ENCODE data around the gene PPARA. TPM values are rescaled to one million over a fixed set of nuclear protein-coding genes. Genes with fewer than 3 reads are reported as not detected.

PPARA gene
- total and polyA plus RNA-seq, 9 of the 15 experiments (the other 6 are each of a cell fraction or from before 2014, with no cell fraction given), result 0.64 to 5.3 (median 3.5) TPM

GRCh38 chr22:46250783-46251125 is 100.4 kb downstream of the PPARA start (continued):
- TF ChIP-seq THAP12 (CRISPR knock-in tag; IDR thresholded peaks at IDR 0.05) (no peak), HDAC1 (IDR thresholded peaks at IDR 0.05) (peak in 1 of 2 experiments; percentile 11; a peak in 1 of 4 replicates), ZBTB40 (IDR thresholded peaks at IDR 0.05) (no peak), ZBTB40 (CRISPR knock-in tag; IDR thresholded peaks at IDR 0.05) (no peak), KAT8 (IDR thresholded peaks at IDR 0.05; ENCODE audit: low read depth) (no peak), NCOR1 (IDR thresholded peaks at IDR 0.05) (no peak), ZNF444 (CRISPR knock-in tag; IDR thresholded peaks at IDR 0.05) (no peak), TSC22D4 (tag; IDR thresholded peaks at IDR 0.05) (no peak), ZFX (CRISPR knock-in tag; IDR thresholded peaks at IDR 0.05) (peak; percentile 6; the same call in 1 of the 2 replicates), XRCC3 (IDR thresholded peaks at IDR 0.05) (no peak), ZNF695 (CRISPR knock-in tag; IDR thresholded peaks at IDR 0.05) (no peak), ZFP36 (IDR thresholded peaks at IDR 0.05; ENCODE audit: low read depth, low read length, partially characterized antibody) (no peak), ZNF584 (CRISPR knock-in tag; IDR thresholded peaks at IDR 0.05; ENCODE audit: low read depth) (no peak), FOXP1 (CRISPR knock-in tag; IDR thresholded peaks at IDR 0.05) (no peak)
- TF ChIP-seq, protein P1, sequence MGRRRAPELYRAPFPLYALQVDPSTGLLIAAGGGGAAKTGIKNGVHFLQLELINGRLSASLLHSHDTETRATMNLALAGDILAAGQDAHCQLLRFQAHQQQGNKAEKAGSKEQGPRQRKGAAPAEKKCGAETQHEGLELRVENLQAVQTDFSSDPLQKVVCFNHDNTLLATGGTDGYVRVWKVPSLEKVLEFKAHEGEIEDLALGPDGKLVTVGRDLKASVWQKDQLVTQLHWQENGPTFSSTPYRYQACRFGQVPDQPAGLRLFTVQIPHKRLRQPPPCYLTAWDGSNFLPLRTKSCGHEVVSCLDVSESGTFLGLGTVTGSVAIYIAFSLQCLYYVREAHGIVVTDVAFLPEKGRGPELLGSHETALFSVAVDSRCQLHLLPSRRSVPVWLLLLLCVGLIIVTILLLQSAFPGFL (CRISPR knock-in tag; IDR thresholded peaks at IDR 0.05), result no peak

Measured in K562 (cell line).